H9 (cell line): ENCODE results near the gene OR52B6. TPM values are rescaled to one million over a fixed set of nuclear protein-coding genes. Genes with fewer than 3 reads are reported as not detected.

Experiments
- DNase-seq: peaks from one replicate; pipeline ENCODE4 v3.0.0-alpha.2; 2017
- H2AFZ ChIP-seq: one replicate; pipeline ENCODE4 v1.6.1; 2013; ENCODE audit warnings: mild to moderate bottlenecking, low read length, control low read depth, moderate library complexity
- H2AK5ac ChIP-seq: 2 replicates; pipeline ENCODE4 v1.6.1; 2013; ENCODE audit warnings: low read length, control low read depth, mixed read lengths; ENCODE audit not compliant: insufficient read length
- H2BK120ac ChIP-seq: one replicate; pipeline ENCODE4 v1.6.1; 2013; ENCODE audit warnings: low read depth, mild to moderate bottlenecking, low read length, control low read depth, inconsistent platforms; ENCODE audit not compliant: poor library complexity, severe bottlenecking
- H2BK12ac ChIP-seq: 2 replicates; pipeline ENCODE4 v1.6.1; 2013; ENCODE audit warnings: low read length, control low read depth, mixed read lengths, low read depth; ENCODE audit not compliant: insufficient read length
- H2BK15ac ChIP-seq: 2 replicates; pipeline ENCODE4 v1.6.1; 2013; ENCODE audit warnings: low read depth, low read length, control low read depth
- H2BK20ac ChIP-seq: one replicate; pipeline ENCODE4 v1.6.1; 2013; ENCODE audit warnings: low read depth, mild to moderate bottlenecking, low read length, control low read depth, inconsistent platforms; ENCODE audit not compliant: poor library complexity, severe bottlenecking
- H2BK5ac ChIP-seq: 2 replicates; pipeline ENCODE4 v1.6.1; 2013; ENCODE audit warnings: low read length, control low read depth, mixed read lengths; ENCODE audit not compliant: insufficient read length
- H3K14ac ChIP-seq: 2 replicates; pipeline ENCODE4 v1.6.1; 2013; ENCODE audit warnings: low read length, control low read depth; ENCODE audit not compliant: insufficient read depth
- H3K18ac ChIP-seq: 2 replicates; pipeline ENCODE4 v1.6.1; 2013; ENCODE audit warnings: low read depth, mild to moderate bottlenecking, mixed read lengths, low read length, control low read depth; ENCODE audit not compliant: insufficient read length
- H3K23ac ChIP-seq: 2 replicates; pipeline ENCODE4 v1.6.1; 2013; ENCODE audit warnings: low read length, control low read depth, mixed read lengths, low read depth; ENCODE audit not compliant: insufficient read length
- H3K23me2 ChIP-seq: 2 replicates; pipeline ENCODE4 v1.6.1; 2013; ENCODE audit warnings: low read depth, mild to moderate bottlenecking, mixed read lengths, low read length, control low read depth; ENCODE audit not compliant: insufficient read length, poor library complexity, severe bottlenecking
- H3K27ac ChIP-seq: 2 replicates; pipeline ENCODE4 v1.5.1; 2013; ENCODE audit warnings: low read length, control low read depth, mixed read lengths, low read depth; ENCODE audit not compliant: insufficient read length
- H3K27me3 ChIP-seq: 2 replicates; pipeline ENCODE4 v1.6.1; 2013; ENCODE audit warnings: low read length, control low read depth, inconsistent platforms; ENCODE audit not compliant: insufficient read depth
- H3K4ac ChIP-seq: 2 replicates; pipeline ENCODE4 v1.6.1; 2013; ENCODE audit warnings: low read depth, mild to moderate bottlenecking, control low read depth, inconsistent platforms, low read length, moderate library complexity
- H3K4me1 ChIP-seq: 2 replicates; pipeline ENCODE4 v1.6.1; 2013; ENCODE audit warnings: low read length, control low read depth, inconsistent platforms; ENCODE audit not compliant: insufficient read depth
- H3K4me2 ChIP-seq: 2 replicates; pipeline ENCODE4 v1.6.1; 2013; ENCODE audit warnings: low read length, control low read depth, mixed read lengths; ENCODE audit not compliant: insufficient read length, insufficient read depth
- H3K56ac ChIP-seq: 2 replicates; pipeline ENCODE4 v1.6.1; 2013; ENCODE audit warnings: low read depth, mild to moderate bottlenecking, mixed read lengths, low read length, control low read depth; ENCODE audit not compliant: insufficient read length
- H3K79me1 ChIP-seq: 2 replicates; pipeline ENCODE4 v1.6.1; 2013; ENCODE audit warnings: low read depth, mild to moderate bottlenecking, moderate library complexity, low read length, control low read depth, inconsistent platforms; ENCODE audit not compliant: insufficient read depth, poor library complexity, severe bottlenecking
- H3K79me2 ChIP-seq: 2 replicates; pipeline ENCODE4 v1.6.1; 2013; ENCODE audit warnings: low read length, control low read depth, inconsistent platforms; ENCODE audit not compliant: insufficient read depth
- H3K9ac ChIP-seq: 2 replicates; pipeline ENCODE4 v1.6.1; 2013; ENCODE audit warnings: low read length, control low read depth, mixed read lengths; ENCODE audit not compliant: insufficient read length; ENCODE audit errors: extremely low read depth
- H3K9me3 ChIP-seq: one replicate; pipeline ENCODE4 v1.6.1; 2013; ENCODE audit warnings: low read depth, low read length, inconsistent platforms; ENCODE audit not compliant: control insufficient read depth
- H3T11ph ChIP-seq: one replicate; pipeline ENCODE4 v1.6.1; 2013; ENCODE audit warnings: mild to moderate bottlenecking, low read length, control low read depth, inconsistent platforms
- H4K20me1 ChIP-seq: one replicate; pipeline ENCODE4 v1.6.1; 2013; ENCODE audit not compliant: control insufficient read depth, insufficient read length, insufficient read depth
- H4K5ac ChIP-seq: 2 replicates; pipeline ENCODE4 v1.6.1; 2013; ENCODE audit warnings: low read depth, mild to moderate bottlenecking, mixed read lengths, low read length, control low read depth; ENCODE audit not compliant: insufficient read length
- H4K8ac ChIP-seq: replicated peaks from 2 replicates; pipeline ENCODE4 v1.6.1; 2013; ENCODE audit warnings: low read length, control low read depth, mixed read lengths, low read depth; ENCODE audit not compliant: insufficient read length
- H4K91ac ChIP-seq: 2 replicates; pipeline ENCODE4 v1.6.1; 2013; ENCODE audit warnings: low read depth, mild to moderate bottlenecking, moderate library complexity, mixed read lengths, low read length, control low read depth; ENCODE audit not compliant: insufficient read length
- H3K27ac Mint-ChIP-seq, 3 experiments: 2 replicates in 2 of 3; 3 replicates in 1 of 3; pipeline ENCODE4 v1.8.0; 2020 to 2021; ENCODE audit warnings: mixed read lengths in 3 of 3, mild to moderate bottlenecking in 1 of 3, moderate library complexity in 1 of 3
- H3K27me3 Mint-ChIP-seq: 2 replicates; pipeline ENCODE4 v1.8.0; 2021; ENCODE audit warnings: low read depth, mild to moderate bottlenecking, moderate library complexity, mixed read lengths
- H3K36me3 Mint-ChIP-seq, 3 experiments: 2 replicates in 2 of 3; 3 replicates in 1 of 3; pipeline ENCODE4 v1.8.0; 2020 to 2021; ENCODE audit warnings: low read depth in 3 of 3, mixed read lengths in 3 of 3; ENCODE audit not compliant: insufficient read depth in 1 of 3
- H3K4me1 Mint-ChIP-seq, 2 experiments: 2 replicates each; pipeline ENCODE4 v1.8.0; 2020; ENCODE audit warnings: mixed read lengths in 2 of 2
- H3K4me3 Mint-ChIP-seq, 2 experiments: 2 replicates in 1 of 2; 3 replicates in 1 of 2; pipeline ENCODE4 v1.8.0; 2020 to 2021; ENCODE audit warnings: mild to moderate bottlenecking in 2 of 2, mixed read lengths in 2 of 2, moderate library complexity in 1 of 2
- H3K9me3 Mint-ChIP-seq, 2 experiments: 2 replicates in 1 of 2; 3 replicates in 1 of 2; pipeline ENCODE4 v1.8.0; 2020; ENCODE audit warnings: mild to moderate bottlenecking in 2 of 2, mixed read lengths in 2 of 2, moderate library complexity in 1 of 2
- WGBS: extraction: QIAGEN DNeasy Blood & Tissue Kit; methylation state at CpG from one replicate; pipeline ENCODE4 v1.1.7; 2013; ENCODE audit warnings: missing lambda C conversion rate, low lambda C conversion rate, mixed read lengths; ENCODE audit not compliant: insufficient read length; ENCODE audit errors: extremely low coverage; 5-methylcytosine and 5-hydroxymethylcytosine counted together
- total RNA-seq: library from RNA; stranded (reverse); gene quantifications from 2 replicates; pipeline ENCODE4 v1.2.1, GENCODE V29; 2021
- TF ChIP-seq, protein P1 (sequence below): fragments of 200-600 bp; sonication (generic); conservative IDR thresholded peaks from 3 replicates; pipeline ENCODE4 v1.8.0; 2021; ENCODE audit warnings: antibody characterized with exemption, mild to moderate bottlenecking

Gene OR52B6
- total RNA-seq, 1 experiment from 2014 or later = not detected

DNA sequence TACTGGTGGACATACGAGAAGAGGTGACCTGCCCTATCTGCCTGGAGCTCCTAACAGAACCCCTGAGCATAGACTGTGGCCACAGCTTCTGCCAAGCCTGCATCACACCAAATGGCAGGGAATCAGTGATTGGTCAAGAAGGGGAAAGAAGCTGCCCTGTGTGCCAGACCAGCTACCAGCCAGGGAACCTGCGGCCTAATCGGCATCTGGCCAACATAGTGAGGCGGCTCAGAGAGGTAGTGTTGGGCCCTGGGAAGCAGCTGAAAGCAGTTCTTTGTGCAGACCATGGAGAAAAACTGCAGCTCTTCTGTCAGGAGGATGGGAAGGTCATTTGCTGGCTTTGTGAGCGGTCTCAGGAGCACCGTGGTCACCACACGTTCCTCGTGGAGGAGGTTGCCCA is 22.6 kb downstream of the OR52B6 start:
- H3K27me3 ChIP-seq = no peaks in the 10 kb centered on the region
- no peak overlapping the region for H2BK5ac ChIP-seq
- no peak overlapping the region for H3T11ph ChIP-seq
- H3K4ac ChIP-seq = no peak overlapping the region
- no peaks in the 10 kb centered on the region for H3K4me1 ChIP-seq
- TF ChIP-seq, protein P1, sequence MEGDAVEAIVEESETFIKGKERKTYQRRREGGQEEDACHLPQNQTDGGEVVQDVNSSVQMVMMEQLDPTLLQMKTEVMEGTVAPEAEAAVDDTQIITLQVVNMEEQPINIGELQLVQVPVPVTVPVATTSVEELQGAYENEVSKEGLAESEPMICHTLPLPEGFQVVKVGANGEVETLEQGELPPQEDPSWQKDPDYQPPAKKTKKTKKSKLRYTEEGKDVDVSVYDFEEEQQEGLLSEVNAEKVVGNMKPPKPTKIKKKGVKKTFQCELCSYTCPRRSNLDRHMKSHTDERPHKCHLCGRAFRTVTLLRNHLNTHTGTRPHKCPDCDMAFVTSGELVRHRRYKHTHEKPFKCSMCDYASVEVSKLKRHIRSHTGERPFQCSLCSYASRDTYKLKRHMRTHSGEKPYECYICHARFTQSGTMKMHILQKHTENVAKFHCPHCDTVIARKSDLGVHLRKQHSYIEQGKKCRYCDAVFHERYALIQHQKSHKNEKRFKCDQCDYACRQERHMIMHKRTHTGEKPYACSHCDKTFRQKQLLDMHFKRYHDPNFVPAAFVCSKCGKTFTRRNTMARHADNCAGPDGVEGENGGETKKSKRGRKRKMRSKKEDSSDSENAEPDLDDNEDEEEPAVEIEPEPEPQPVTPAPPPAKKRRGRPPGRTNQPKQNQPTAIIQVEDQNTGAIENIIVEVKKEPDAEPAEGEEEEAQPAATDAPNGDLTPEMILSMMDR = no peak
- no peak overlapping the region for H3K56ac ChIP-seq
- no peak overlapping the region for H2BK120ac ChIP-seq
- H3K9ac ChIP-seq = no peak overlapping the region
- H2BK12ac ChIP-seq = no peak overlapping the region
- H3K79me2 ChIP-seq = peaks cover 6% of the 10 kb centered on the region; the same call in 1 of the 2 replicates
- no peak overlapping the region for H2AK5ac ChIP-seq
- H2AFZ ChIP-seq = no peak overlapping the region
- no peak overlapping the region for H4K91ac ChIP-seq
- Mint-ChIP-seq H3K4me3 (no peak overlapping the region), H3K27me3 (no peaks in the 10 kb centered on the region), H3K4me1 (peaks cover 9 to 22% of the 10 kb centered on the region in 2 experiments), H3K36me3 (peaks cover 31 to 50% (median 46%) of the 10 kb centered on the region in 3 experiments), H3K27ac (peak overlapping the region in 1 of 3 experiments; percentile 35; a peak in 2 of 7 replicates), H3K9me3 (no peaks in the 10 kb centered on the region)
- no peaks in the 10 kb centered on the region for H4K20me1 ChIP-seq
- H3K23me2 ChIP-seq = no peaks in the 10 kb centered on the region
- H3K79me1 ChIP-seq = no peaks in the 10 kb centered on the region
- no peak overlapping the region for H2BK15ac ChIP-seq
- no peak overlapping the region for H4K5ac ChIP-seq
- no peak overlapping the region for H3K4me2 ChIP-seq
- no CpG with 5 or more reads among the region's 8 CpGs for WGBS
- H3K18ac ChIP-seq = no peak overlapping the region
- no peaks in the 10 kb centered on the region for H3K9me3 ChIP-seq
- no peak for DNase-seq
- no peak overlapping the region for H3K23ac ChIP-seq
- no peak overlapping the region for H4K8ac ChIP-seq
- H2BK20ac ChIP-seq = no peak overlapping the region
- no peak overlapping the region for H3K14ac ChIP-seq
- no peak overlapping the region for H3K27ac ChIP-seq
